Measurements from ENCODE around the gene TRAF3IP1. TPM values are rescaled to one million over a fixed set of nuclear protein-coding genes. Genes with fewer than 3 reads are reported as not detected.
A peak's percentile ranks its signal among the peaks of the same experiment; 100 is the strongest.

TRAF3IP1 gene
- total and polyA plus RNA-seq, 2 of the 13 experiments (the other 11 are each of a cell fraction or from before 2014, with no cell fraction given), result 4.1 to 12.9 TPM

DNA sequence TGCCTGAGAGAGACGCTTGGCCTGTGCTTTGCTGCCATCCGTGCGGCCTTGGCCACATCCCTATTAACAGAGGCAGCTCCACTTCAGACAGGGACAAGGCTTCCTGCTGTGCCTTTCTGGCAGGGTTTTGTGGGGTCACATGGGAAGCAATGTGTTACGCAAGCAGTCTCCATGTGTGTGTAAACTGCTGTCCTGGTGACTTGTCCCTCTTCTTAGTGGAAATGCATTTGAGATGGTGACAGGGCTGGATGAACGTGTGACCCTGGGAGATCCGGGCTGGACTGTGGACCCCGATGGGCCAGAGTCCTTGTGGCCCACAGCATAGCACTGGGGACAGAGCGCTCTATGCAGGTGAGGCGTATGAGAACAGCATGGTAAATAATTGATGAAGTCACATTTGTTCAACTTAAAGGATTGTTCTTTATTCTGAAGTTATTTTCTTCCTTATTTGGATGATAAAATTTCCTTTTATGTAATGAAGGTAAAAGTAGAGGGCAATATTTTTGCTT is 129.6 kb downstream of the TRAF3IP1 start (continued):
- TF ChIP-seq JARID2 (CRISPR knock-in tag; IDR thresholded peaks at IDR 0.05; ENCODE audit: insufficient replicate concordance), result peak; percentile 87
- peak; percentile 90 for TF ChIP-seq KMT2A (CRISPR knock-in tag; IDR thresholded peaks at IDR 0.05)
- peak; percentile 61; the same call in 1 of the 2 replicates for TF ChIP-seq LCORL (IDR thresholded peaks at IDR 0.05)
- TF ChIP-seq LCORL (CRISPR knock-in tag; IDR thresholded peaks at IDR 0.05), result peak; percentile 98
- TF ChIP-seq, protein P1, sequence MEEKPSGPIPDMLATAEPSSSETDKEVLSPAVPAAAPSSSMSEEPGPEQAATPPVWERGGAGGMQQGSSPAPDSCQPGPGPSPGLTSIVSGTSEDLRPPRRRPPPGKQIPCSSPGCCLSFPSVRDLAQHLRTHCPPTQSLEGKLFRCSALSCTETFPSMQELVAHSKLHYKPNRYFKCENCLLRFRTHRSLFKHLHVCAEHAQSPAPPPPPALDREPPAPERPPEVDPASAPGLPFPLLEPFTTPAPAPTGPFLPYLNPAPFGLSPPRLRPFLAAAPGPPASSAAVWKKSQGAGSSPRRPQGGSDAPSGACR (CRISPR knock-in tag; IDR thresholded peaks at IDR 0.05), result peak; percentile 98
- TF ChIP-seq ZNF670 (CRISPR knock-in tag; IDR thresholded peaks at IDR 0.05; ENCODE audit: borderline replicate concordance), result peak; percentile 98
- no peak for TF ChIP-seq HMGA1 (CRISPR knock-in tag; conservative IDR thresholded peaks at IDR 0.05)
- TF ChIP-seq, protein P2, sequence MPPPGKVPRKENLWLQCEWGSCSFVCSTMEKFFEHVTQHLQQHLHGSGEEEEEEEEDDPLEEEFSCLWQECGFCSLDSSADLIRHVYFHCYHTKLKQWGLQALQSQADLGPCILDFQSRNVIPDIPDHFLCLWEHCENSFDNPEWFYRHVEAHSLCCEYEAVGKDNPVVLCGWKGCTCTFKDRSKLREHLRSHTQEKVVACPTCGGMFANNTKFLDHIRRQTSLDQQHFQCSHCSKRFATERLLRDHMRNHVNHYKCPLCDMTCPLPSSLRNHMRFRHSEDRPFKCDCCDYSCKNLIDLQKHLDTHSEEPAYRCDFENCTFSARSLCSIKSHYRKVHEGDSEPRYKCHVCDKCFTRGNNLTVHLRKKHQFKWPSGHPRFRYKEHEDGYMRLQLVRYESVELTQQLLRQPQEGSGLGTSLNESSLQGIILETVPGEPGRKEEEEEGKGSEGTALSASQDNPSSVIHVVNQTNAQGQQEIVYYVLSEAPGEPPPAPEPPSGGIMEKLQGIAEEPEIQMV (CRISPR knock-in tag; IDR thresholded peaks at IDR 0.05; ENCODE audit: low read depth), result no peak; the same call in 1 of the 2 replicates
- peak; percentile 98 for TF ChIP-seq ZNF556 (CRISPR knock-in tag; IDR thresholded peaks at IDR 0.05; ENCODE audit: borderline replicate concordance)
- TF ChIP-seq, protein P3, sequence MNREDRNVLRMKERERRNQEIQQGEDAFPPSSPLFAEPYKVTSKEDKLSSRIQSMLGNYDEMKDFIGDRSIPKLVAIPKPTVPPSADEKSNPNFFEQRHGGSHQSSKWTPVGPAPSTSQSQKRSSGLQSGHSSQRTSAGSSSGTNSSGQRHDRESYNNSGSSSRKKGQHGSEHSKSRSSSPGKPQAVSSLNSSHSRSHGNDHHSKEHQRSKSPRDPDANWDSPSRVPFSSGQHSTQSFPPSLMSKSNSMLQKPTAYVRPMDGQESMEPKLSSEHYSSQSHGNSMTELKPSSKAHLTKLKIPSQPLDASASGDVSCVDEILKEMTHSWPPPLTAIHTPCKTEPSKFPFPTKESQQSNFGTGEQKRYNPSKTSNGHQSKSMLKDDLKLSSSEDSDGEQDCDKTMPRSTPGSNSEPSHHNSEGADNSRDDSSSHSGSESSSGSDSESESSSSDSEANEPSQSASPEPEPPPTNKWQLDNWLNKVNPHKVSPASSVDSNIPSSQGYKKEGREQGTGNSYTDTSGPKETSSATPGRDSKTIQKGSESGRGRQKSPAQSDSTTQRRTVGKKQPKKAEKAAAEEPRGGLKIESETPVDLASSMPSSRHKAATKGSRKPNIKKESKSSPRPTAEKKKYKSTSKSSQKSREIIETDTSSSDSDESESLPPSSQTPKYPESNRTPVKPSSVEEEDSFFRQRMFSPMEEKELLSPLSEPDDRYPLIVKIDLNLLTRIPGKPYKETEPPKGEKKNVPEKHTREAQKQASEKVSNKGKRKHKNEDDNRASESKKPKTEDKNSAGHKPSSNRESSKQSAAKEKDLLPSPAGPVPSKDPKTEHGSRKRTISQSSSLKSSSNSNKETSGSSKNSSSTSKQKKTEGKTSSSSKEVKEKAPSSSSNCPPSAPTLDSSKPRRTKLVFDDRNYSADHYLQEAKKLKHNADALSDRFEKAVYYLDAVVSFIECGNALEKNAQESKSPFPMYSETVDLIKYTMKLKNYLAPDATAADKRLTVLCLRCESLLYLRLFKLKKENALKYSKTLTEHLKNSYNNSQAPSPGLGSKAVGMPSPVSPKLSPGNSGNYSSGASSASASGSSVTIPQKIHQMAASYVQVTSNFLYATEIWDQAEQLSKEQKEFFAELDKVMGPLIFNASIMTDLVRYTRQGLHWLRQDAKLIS (CRISPR knock-in tag; IDR thresholded peaks at IDR 0.05), result peak; percentile 28; the same call in 1 of the 2 replicates
- peak; percentile 83 for TF ChIP-seq SP5 (CRISPR knock-in tag; IDR thresholded peaks at IDR 0.05; ENCODE audit: borderline replicate concordance, low read depth)
- peak; percentile 96 for TF ChIP-seq FOXJ3 (CRISPR knock-in tag; IDR thresholded peaks at IDR 0.05; ENCODE audit: borderline replicate concordance)
- TF ChIP-seq ZSCAN31 (CRISPR knock-in tag; IDR thresholded peaks at IDR 0.05; ENCODE audit: low read depth), result peak; percentile 69; the same call in 1 of the 2 replicates
- TF ChIP-seq, protein P4, sequence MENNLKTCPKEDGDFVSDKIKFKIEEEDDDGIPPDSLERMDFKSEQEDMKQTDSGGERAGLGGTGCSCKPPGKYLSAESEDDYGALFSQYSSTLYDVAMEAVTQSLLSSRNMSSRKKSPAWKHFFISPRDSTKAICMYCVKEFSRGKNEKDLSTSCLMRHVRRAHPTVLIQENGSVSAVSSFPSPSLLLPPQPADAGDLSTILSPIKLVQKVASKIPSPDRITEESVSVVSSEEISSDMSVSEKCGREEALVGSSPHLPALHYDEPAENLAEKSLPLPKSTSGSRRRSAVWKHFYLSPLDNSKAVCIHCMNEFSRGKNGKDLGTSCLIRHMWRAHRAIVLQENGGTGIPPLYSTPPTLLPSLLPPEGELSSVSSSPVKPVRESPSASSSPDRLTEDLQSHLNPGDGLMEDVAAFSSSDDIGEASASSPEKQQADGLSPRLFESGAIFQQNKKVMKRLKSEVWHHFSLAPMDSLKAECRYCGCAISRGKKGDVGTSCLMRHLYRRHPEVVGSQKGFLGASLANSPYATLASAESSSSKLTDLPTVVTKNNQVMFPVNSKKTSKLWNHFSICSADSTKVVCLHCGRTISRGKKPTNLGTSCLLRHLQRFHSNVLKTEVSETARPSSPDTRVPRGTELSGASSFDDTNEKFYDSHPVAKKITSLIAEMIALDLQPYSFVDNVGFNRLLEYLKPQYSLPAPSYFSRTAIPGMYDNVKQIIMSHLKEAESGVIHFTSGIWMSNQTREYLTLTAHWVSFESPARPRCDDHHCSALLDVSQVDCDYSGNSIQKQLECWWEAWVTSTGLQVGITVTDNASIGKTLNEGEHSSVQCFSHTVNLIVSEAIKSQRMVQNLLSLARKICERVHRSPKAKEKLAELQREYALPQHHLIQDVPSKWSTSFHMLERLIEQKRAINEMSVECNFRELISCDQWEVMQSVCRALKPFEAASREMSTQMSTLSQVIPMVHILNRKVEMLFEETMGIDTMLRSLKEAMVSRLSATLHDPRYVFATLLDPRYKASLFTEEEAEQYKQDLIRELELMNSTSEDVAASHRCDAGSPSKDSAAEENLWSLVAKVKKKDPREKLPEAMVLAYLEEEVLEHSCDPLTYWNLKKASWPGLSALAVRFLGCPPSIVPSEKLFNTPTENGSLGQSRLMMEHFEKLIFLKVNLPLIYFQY (CRISPR knock-in tag; IDR thresholded peaks at IDR 0.05; ENCODE audit: borderline replicate concordance), result peak; percentile 99
- peak; percentile 98 for TF ChIP-seq ESRRA (CRISPR knock-in tag; IDR thresholded peaks at IDR 0.05; ENCODE audit: low read depth)
- TF ChIP-seq SOX6 (IDR thresholded peaks at IDR 0.05), result no peak
- TF ChIP-seq SOX6 (CRISPR knock-in tag; IDR thresholded peaks at IDR 0.05), result peak; percentile 97
